Measurements from ENCODE around the gene DHRS3. TPM values are rescaled to one million over a fixed set of nuclear protein-coding genes. Genes with fewer than 3 reads are reported as not detected.

The DHRS3 gene
- total RNA-seq, 4 donors from 2014 or later = 73.3 to 86.9 (median 80.2) TPM

GRCh38 chr1:12643785-12644184 lies 25.8 kb upstream of the DHRS3 start, which contains the start of gene AADACL4:
Gene AADACL4 (plus strand): TSS chr1:12644085. CDS start chr1:12644547, 462 bp downstream.
- Histone ChIP-seq H3K27ac (no peak within 1 kb of the TSS), H3K36me3 (no peaks in the 10 kb centered on the region), H3K27me3 (peaks cover 5% of the 10 kb centered on the region), H3K4me3 (no peak within 1 kb of the TSS), H3K9me3 (peaks cover 20% of the 10 kb centered on the region), H3K4me1 (no peaks in the 10 kb centered on the region)
- DNase-seq (ENCODE audit: low spot score in 2 of 2) = no peak
- TF ChIP-seq POLR2AphosphoS5 (IDR thresholded peaks at IDR 0.05) = no peak
- TF ChIP-seq EP300 (IDR thresholded peaks at IDR 0.05) = no peak
- no peak for TF ChIP-seq CTCF (IDR thresholded peaks at IDR 0.05)
- no peak for TF ChIP-seq POLR2A (IDR thresholded peaks at IDR 0.05)
- 76% methylated on average over 7 of the region's 7 CpGs for WGBS

- no peak for DNase-seq (ENCODE audit: low spot score in 2 of 2)
- Histone ChIP-seq H3K27ac (no peak overlapping the region), H3K9me3 (peaks cover 20% of the 10 kb centered on the region), H3K27me3 (peaks cover 5% of the 10 kb centered on the region), H3K4me1 (no peaks in the 10 kb centered on the region), H3K4me3 (no peak overlapping the region), H3K36me3 (no peaks in the 10 kb centered on the region)
- WGBS = 82% methylated on average over 2 of the region's 2 CpGs
- TF ChIP-seq EP300 (IDR thresholded peaks at IDR 0.05) = no peak
- no peak for TF ChIP-seq POLR2AphosphoS5 (IDR thresholded peaks at IDR 0.05)
- TF ChIP-seq CTCF (IDR thresholded peaks at IDR 0.05) = no peak
- TF ChIP-seq POLR2A (IDR thresholded peaks at IDR 0.05) = no peak
Measured at GRCh38 chr1:12643079-12643478, 25.1 kb upstream of the DHRS3 start.

- H3K36me3 ChIP-seq = no peaks in the 10 kb centered on the region
- no peak for DNase-seq (ENCODE audit: low spot score in 2 of 2)
- peaks cover 5% of the 10 kb centered on the region for H3K27me3 ChIP-seq
- H3K4me3 ChIP-seq = no peak overlapping the region
- H3K27ac ChIP-seq = no peak overlapping the region
- H3K4me1 ChIP-seq = no peaks in the 10 kb centered on the region
- no peak for TF ChIP-seq POLR2A (IDR thresholded peaks at IDR 0.05)
- no peak for TF ChIP-seq CTCF (IDR thresholded peaks at IDR 0.05)
- TF ChIP-seq POLR2AphosphoS5 (IDR thresholded peaks at IDR 0.05) = no peak
- no peak for TF ChIP-seq EP300 (IDR thresholded peaks at IDR 0.05)
- H3K9me3 ChIP-seq = peaks cover 20% of the 10 kb centered on the region
Measured at GRCh38 chr1:12640958-12641272, 22.9 kb upstream of the DHRS3 start.

- Histone ChIP-seq H3K4me3 (no peak overlapping the region), H3K4me1 (no peaks in the 10 kb centered on the region), H3K27me3 (peaks cover 5% of the 10 kb centered on the region), H3K9me3 (peaks cover 20% of the 10 kb centered on the region), H3K36me3 (no peaks in the 10 kb centered on the region), H3K27ac (no peak overlapping the region)
- WGBS = 89% methylated on average over 7 of the region's 7 CpGs
- no peak for DNase-seq (ENCODE audit: low spot score in 2 of 2)
- TF ChIP-seq POLR2AphosphoS5 (IDR thresholded peaks at IDR 0.05) = no peak
- TF ChIP-seq EP300 (IDR thresholded peaks at IDR 0.05) = no peak
- TF ChIP-seq POLR2A (IDR thresholded peaks at IDR 0.05) = no peak
- TF ChIP-seq CTCF (IDR thresholded peaks at IDR 0.05) = no peak
Measured at GRCh38 chr1:12640237-12640957, 22.4 kb upstream of the DHRS3 start.

- H3K27me3 ChIP-seq = no peaks in the 10 kb centered on the region
- no peak for DNase-seq (ENCODE audit: low spot score in 2 of 2)
- WGBS = 91% methylated on average over 8 of the region's 8 CpGs
- H3K4me1 ChIP-seq = no peaks in the 10 kb centered on the region
- TF ChIP-seq POLR2AphosphoS5 (IDR thresholded peaks at IDR 0.05) (no peak), CTCF (IDR thresholded peaks at IDR 0.05) (no peak), EP300 (IDR thresholded peaks at IDR 0.05) (no peak), POLR2A (IDR thresholded peaks at IDR 0.05) (no peak)
- no peak overlapping the region for H3K4me3 ChIP-seq
- H3K9me3 ChIP-seq = peaks cover 20% of the 10 kb centered on the region
- H3K27ac ChIP-seq = no peak overlapping the region
- H3K36me3 ChIP-seq = no peaks in the 10 kb centered on the region
Measured at GRCh38 chr1:12637693-12638092, 19.7 kb upstream of the DHRS3 start.

All from suprapubic skin (tissue), 4 donors.